GM12878 (cell line): ENCODE results near the gene ZC3H15. TPM values are rescaled to one million over a fixed set of nuclear protein-coding genes. Genes with fewer than 3 reads are reported as not detected.

Source experiments
- ATAC-seq: fragments of 200-7000 bp; cut with Tn5 transposase; 3 replicates; pipeline ENCODE4 v1.9.1; 2020; ENCODE audit warnings: mild to moderate bottlenecking, moderate library complexity
- BruUV-seq: library from RNA; stranded (reverse); fragments of 400-500 nt; replicated peaks from 2 replicates; lab custom pipeline; 2021; lab: Mats Ljungman, UMichigan
- CTCF ChIA-PET: fragments of 300-600 bp; sonication (Branson Sonifier 250); formaldehyde crosslinking; extraction: SDS; loops from one replicate; lab custom pipeline; 2021; ENCODE audit warnings: inconsistent platforms; lab: Yijun Ruan, JAX
- POLR2A ChIA-PET: fragments of 350-600 bp; formaldehyde crosslinking; extraction: SDS; loops from one replicate; lab custom pipeline; 2021; ENCODE audit warnings: inconsistent platforms; lab: Charles Lee
- RAD21 ChIA-PET: fragments of 300-600 bp; sonication (Branson Sonifier 250); formaldehyde crosslinking; loops from one replicate; lab custom pipeline; 2023; ENCODE audit warnings: antibody characterized with exemption; ENCODE audit not compliant: unreplicated experiment; lab: Charles Lee
- SMC1A ChIA-PET: fragments of 300-600 bp; sonication (Branson Sonifier 250); formaldehyde crosslinking; loops from one replicate; lab custom pipeline; 2023; ENCODE audit not compliant: unreplicated experiment, uncharacterized antibody; lab: Charles Lee
- DNase-seq: peaks from one replicate; pipeline ENCODE4 v3.0.0-alpha.2; 2011; ENCODE audit warnings: low read depth, low spot score
- FAIRE-seq: peaks from 3 replicates; lab custom pipeline; 2011; peaks lifted over from hg19 to GRCh38; lab: Jason Lieb, UNC
- H2AFZ ChIP-seq: 2 replicates; pipeline ENCODE4 v1.6.0; 2011; ENCODE audit warnings: low read depth, low read length, control low read depth; ENCODE audit not compliant: control insufficient read depth
- H3K27ac ChIP-seq: 2 replicates; pipeline ENCODE4 v1.5.1; 2011; ENCODE audit warnings: control low read depth; ENCODE audit not compliant: control insufficient read depth, insufficient read depth
- H3K27me3 ChIP-seq, 2 experiments: replicated peaks in 1 of 2; 2 replicates each; pipeline versions ENCODE4 v1.6.0 to v1.6.1; 2011; ENCODE audit warnings: low read length in 1 of 2; ENCODE audit not compliant: control insufficient read depth in 2 of 2, insufficient read depth in 2 of 2
- H3K36me3 ChIP-seq, 2 experiments: 2 replicates each; pipeline ENCODE4 v1.5.1; 2011; ENCODE audit warnings: low read length in 1 of 2; ENCODE audit not compliant: control insufficient read depth in 2 of 2, insufficient read depth in 2 of 2
- H3K4me1 ChIP-seq: 2 replicates; pipeline ENCODE4 v1.6.1; 2011; ENCODE audit warnings: mild to moderate bottlenecking, low read length, moderate library complexity, mixed read lengths; ENCODE audit not compliant: control insufficient read depth, insufficient read depth
- H3K4me2 ChIP-seq: 2 replicates; pipeline ENCODE4 v1.6.0; 2011; ENCODE audit warnings: control low read depth; ENCODE audit not compliant: control insufficient read depth, insufficient read depth
- H3K4me3 ChIP-seq: fragments of 200-600 bp; sonication (generic); 2 replicates; pipeline ENCODE4 v1.5.1; 2016
- H3K79me2 ChIP-seq: 2 replicates; pipeline ENCODE4 v1.6.0; 2011; ENCODE audit warnings: low read length; ENCODE audit not compliant: control insufficient read depth, insufficient read depth
- H3K9ac ChIP-seq: 2 replicates; pipeline ENCODE4 v1.8.0; 2011; ENCODE audit warnings: low read length, control low read depth, mixed read lengths; ENCODE audit not compliant: control insufficient read depth, insufficient read depth
- H3K9me3 ChIP-seq: replicated peaks from 3 replicates; pipeline ENCODE4 v1.5.1; 2011; ENCODE audit warnings: mild to moderate bottlenecking, low read length; ENCODE audit not compliant: control insufficient read depth, insufficient read depth
- H4K20me1 ChIP-seq: 2 replicates; pipeline ENCODE4 v1.6.0; 2011; ENCODE audit not compliant: control insufficient read depth, insufficient read depth
- CEBPB ChIP-seq, 2 experiments: fragments of 150-350 bp in 1 of 2; IDR thresholded peaks; 2 replicates each; pipeline ENCODE4 v1.6.1; 2012 to 2014; ENCODE audit warnings: low read depth in 2 of 2, low read length in 2 of 2, borderline replicate concordance in 1 of 2, inconsistent platforms in 1 of 2
- IRF4 ChIP-seq: IDR thresholded peaks from 2 replicates; pipeline ENCODE4 v1.6.1; 2011; ENCODE audit warnings: low read depth, low read length
- JUND ChIP-seq: IDR thresholded peaks from 2 replicates; pipeline ENCODE4 v1.6.1; 2012; ENCODE audit warnings: low read depth, mild to moderate bottlenecking, low read length, improper control_type of control experiment, moderate library complexity
- POLR2AphosphoS5 ChIP-seq: IDR thresholded peaks from 2 replicates; pipeline ENCODE4 v1.6.1; 2011; ENCODE audit warnings: mild to moderate bottlenecking, low read length, inconsistent platforms
- RB1 ChIP-seq: fragments of 450-650 bp; formaldehyde crosslinking; IDR thresholded peaks from 2 replicates; pipeline ENCODE4 v1.6.1; 2017; ENCODE audit warnings: mild to moderate bottlenecking, borderline replicate concordance
- RUNX3 ChIP-seq: IDR thresholded peaks from 2 replicates; pipeline ENCODE4 v1.6.1; 2012; ENCODE audit warnings: low read length, inconsistent platforms
- SMAD1 ChIP-seq: fragments of 450-650 bp; IDR thresholded peaks from 2 replicates; pipeline ENCODE4 v1.6.1; 2018; ENCODE audit warnings: mild to moderate bottlenecking, low read depth; ENCODE audit not compliant: partially characterized antibody
- SREBF2 ChIP-seq: IDR thresholded peaks from 2 replicates; pipeline ENCODE4 v1.6.1; 2012; ENCODE audit warnings: mild to moderate bottlenecking, low read length
- SUZ12 ChIP-seq: fragments of 200-600 bp; sonication (generic); IDR thresholded peaks from one replicate; pipeline ENCODE4 v1.6.1; 2018; ENCODE audit warnings: antibody characterized with exemption, mild to moderate bottlenecking; ENCODE audit not compliant: unreplicated experiment
- WGBS: methylation state at CpG from one replicate; pipeline ENCODE4 v1.1.6; 2016; ENCODE audit warnings: low lambda C conversion rate; ENCODE audit not compliant: insufficient replicate concordance, insufficient coverage; ENCODE audit errors: missing lambda C conversion rate; 5-methylcytosine and 5-hydroxymethylcytosine counted together
- in situ Hi-C: fragments of 300-500 bp; cut with MboI; formaldehyde crosslinking; loops from 9 replicates; pipeline ENCODE4 v1.14.3; 2018; ENCODE audit warnings: mixed read lengths
- intact Hi-C: fragments of 100-400 bp; cut with micrococcal nuclease; formaldehyde crosslinking; loops from one replicate; pipeline ENCODE4 v1.14.2; 2022; ENCODE audit not compliant: unreplicated experiment
- polyA plus RNA-seq, 11 experiments: library from polyadenylated mRNA; depleted of rRNA in 4 of 11; unstranded in 6 of 11; stranded (reverse) in 5 of 11; fragments of >200 nt; fragmentation: Nextera tagmentation in 4 of 11; fragmentation: Illumina TruSeq in 1 of 11; extraction: Ambion mirVana in 4 of 11; extraction: Trizol in 1 of 11; gene quantifications; 1 replicate in 1 of 11; 2 replicates in 10 of 11; pipeline versions ENCODE4 v1.2.1 to v1.2.3, GENCODE V29; 2011 to 2016; ENCODE audit warnings: inconsistent platforms in 2 of 11, missing spikeins in 2 of 11, low read depth in 1 of 11
- total RNA-seq, 4 experiments: library from RNA; depleted of rRNA in 3 of 4; stranded (reverse); fragments of >200 nt in 3 of 4; fragmentation: Illumina TruSeq in 1 of 4; extraction: Trizol in 1 of 4; gene quantifications; 2 replicates each; pipeline versions ENCODE4 v1.2.1 to v1.2.3, GENCODE V29; 2013 to 2021
- TF ChIP-seq, protein P1 (sequence below): fragments of 450-650 bp; IDR thresholded peaks from 2 replicates; pipeline ENCODE4 v1.6.1; 2017; ENCODE audit warnings: mild to moderate bottlenecking, moderate library complexity
- TF ChIP-seq, protein P2 (sequence below): IDR thresholded peaks from 2 replicates; pipeline ENCODE4 v1.6.1; 2012; ENCODE audit warnings: low read depth, low read length, improper control_type of control experiment
- TF ChIP-seq, protein P3 (sequence below): IDR thresholded peaks from 2 replicates; pipeline ENCODE4 v1.6.1; 2012; ENCODE audit warnings: low read length, inconsistent platforms
- TF ChIP-seq, protein P4 (sequence below): fragments of 450-650 bp; IDR thresholded peaks from 2 replicates; pipeline ENCODE4 v1.6.1; 2017; ENCODE audit warnings: borderline replicate concordance
- TF ChIP-seq, protein P5 (sequence below): IDR thresholded peaks from 2 replicates; pipeline ENCODE4 v1.6.1; 2011; ENCODE audit warnings: low read depth, low read length, improper control_type of control experiment, borderline replicate concordance

Gene ZC3H15
- total and polyA plus RNA-seq, 10 of the 15 experiments (the other 5 are each of a cell fraction or from before 2014, with no cell fraction given), result 51.5 to 152 (median 123) TPM

DNA sequence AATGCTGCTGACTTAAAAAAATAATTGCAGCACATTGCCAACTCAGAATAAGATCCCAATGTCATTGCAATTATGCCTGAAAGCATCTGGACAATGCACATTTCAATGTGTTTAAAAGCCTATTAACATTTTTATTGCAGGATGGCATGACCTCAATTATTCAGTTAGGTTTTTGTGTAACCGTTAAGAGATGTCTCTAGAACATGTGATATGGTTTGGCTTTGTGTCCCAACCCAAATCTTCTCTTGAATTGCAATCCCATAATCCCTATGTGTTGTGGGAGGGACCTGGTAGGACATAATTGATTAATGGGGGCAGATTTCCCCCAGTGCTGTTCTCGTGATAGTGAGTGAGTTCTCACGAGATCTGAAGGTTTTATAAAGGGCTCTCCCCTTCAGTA is 43.2 kb upstream of the ZC3H15 start (continued):
- TF ChIP-seq, protein P1, sequence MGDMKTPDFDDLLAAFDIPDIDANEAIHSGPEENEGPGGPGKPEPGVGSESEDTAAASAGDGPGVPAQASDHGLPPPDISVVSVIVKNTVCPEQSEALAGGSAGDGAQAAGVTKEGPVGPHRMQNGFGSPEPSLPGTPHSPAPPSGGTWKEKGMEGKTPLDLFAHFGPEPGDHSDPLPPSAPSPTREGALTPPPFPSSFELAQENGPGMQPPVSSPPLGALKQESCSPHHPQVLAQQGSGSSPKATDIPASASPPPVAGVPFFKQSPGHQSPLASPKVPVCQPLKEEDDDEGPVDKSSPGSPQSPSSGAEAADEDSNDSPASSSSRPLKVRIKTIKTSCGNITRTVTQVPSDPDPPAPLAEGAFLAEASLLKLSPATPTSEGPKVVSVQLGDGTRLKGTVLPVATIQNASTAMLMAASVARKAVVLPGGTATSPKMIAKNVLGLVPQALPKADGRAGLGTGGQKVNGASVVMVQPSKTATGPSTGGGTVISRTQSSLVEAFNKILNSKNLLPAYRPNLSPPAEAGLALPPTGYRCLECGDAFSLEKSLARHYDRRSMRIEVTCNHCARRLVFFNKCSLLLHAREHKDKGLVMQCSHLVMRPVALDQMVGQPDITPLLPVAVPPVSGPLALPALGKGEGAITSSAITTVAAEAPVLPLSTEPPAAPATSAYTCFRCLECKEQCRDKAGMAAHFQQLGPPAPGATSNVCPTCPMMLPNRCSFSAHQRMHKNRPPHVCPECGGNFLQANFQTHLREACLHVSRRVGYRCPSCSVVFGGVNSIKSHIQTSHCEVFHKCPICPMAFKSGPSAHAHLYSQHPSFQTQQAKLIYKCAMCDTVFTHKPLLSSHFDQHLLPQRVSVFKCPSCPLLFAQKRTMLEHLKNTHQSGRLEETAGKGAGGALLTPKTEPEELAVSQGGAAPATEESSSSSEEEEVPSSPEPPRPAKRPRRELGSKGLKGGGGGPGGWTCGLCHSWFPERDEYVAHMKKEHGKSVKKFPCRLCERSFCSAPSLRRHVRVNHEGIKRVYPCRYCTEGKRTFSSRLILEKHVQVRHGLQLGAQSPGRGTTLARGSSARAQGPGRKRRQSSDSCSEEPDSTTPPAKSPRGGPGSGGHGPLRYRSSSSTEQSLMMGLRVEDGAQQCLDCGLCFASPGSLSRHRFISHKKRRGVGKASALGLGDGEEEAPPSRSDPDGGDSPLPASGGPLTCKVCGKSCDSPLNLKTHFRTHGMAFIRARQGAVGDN, result no peak
- TF ChIP-seq POLR2AphosphoS5 (no peak), CEBPB (IDR thresholded peaks at IDR 0.05; ENCODE audit: borderline replicate concordance in 1 of 2, low read depth in 2 of 2, low read length in 2 of 2) (no peak), RB1 (no peak), SMAD1 (no peak)

DNA sequence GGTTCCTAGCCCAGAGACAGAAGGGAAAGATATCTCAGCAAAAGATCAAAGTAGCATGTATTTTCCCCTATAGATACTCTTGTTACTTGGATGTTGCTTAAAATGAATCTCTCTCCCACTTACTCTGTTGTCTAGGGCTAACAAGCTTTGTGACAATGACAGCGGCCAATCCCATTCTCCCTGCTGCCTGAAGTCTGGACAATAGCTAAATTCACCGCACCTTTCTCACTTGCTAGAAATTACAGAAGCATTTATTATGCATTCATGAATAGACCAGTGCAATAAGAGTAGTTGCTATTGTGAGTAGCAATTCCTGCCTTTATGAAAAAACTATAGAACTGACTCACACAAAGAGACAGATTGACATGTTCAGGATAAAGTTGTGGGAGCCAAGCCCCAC is 42.2 kb upstream of the ZC3H15 start:
- intact Hi-C loops (loop anchor here (10.0 kb wide), 1 partner anchor 649 kb away; no protein-coding TSS in a partner anchor), in situ Hi-C loops (no loop called here)
- ChIA-PET POLR2A (no interaction called here), CTCF (interaction anchor here (1.4 kb wide), 1 partner anchor 8 kb away, joined by 3 read pairs; no protein-coding TSS in a partner anchor), SMC1A (no interaction called here), RAD21 (no interaction called here)
- Histone ChIP-seq H3K9me3 (peaks cover 2% of the 10 kb centered on the region; the same call in 1 of the 3 replicates), H4K20me1 (no peaks in the 10 kb centered on the region), H3K4me2 (no peak overlapping the region), H2AFZ (no peak overlapping the region), H3K4me3 (no peak overlapping the region), H3K9ac (no peak overlapping the region), H3K4me1 (no peaks in the 10 kb centered on the region), H3K27me3 (no peaks in the 10 kb centered on the region), H3K79me2 (no peaks in the 10 kb centered on the region), H3K27ac (no peak overlapping the region), H3K36me3 (no peaks in the 10 kb centered on the region)
- ATAC-seq (no peak), FAIRE-seq (no peak), DNase-seq (no peak)
- no TSS peak for BruUV-seq
- WGBS, result 100% methylated on average over 2 of the region's 2 CpGs
- no peak for TF ChIP-seq SUZ12
- no peak for TF ChIP-seq JUND
- TF ChIP-seq IRF4, result no peak
- TF ChIP-seq, protein P2, sequence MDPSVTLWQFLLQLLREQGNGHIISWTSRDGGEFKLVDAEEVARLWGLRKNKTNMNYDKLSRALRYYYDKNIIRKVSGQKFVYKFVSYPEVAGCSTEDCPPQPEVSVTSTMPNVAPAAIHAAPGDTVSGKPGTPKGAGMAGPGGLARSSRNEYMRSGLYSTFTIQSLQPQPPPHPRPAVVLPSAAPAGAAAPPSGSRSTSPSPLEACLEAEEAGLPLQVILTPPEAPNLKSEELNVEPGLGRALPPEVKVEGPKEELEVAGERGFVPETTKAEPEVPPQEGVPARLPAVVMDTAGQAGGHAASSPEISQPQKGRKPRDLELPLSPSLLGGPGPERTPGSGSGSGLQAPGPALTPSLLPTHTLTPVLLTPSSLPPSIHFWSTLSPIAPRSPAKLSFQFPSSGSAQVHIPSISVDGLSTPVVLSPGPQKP, result no peak
- no peak for TF ChIP-seq SREBF2
- TF ChIP-seq, protein P3, sequence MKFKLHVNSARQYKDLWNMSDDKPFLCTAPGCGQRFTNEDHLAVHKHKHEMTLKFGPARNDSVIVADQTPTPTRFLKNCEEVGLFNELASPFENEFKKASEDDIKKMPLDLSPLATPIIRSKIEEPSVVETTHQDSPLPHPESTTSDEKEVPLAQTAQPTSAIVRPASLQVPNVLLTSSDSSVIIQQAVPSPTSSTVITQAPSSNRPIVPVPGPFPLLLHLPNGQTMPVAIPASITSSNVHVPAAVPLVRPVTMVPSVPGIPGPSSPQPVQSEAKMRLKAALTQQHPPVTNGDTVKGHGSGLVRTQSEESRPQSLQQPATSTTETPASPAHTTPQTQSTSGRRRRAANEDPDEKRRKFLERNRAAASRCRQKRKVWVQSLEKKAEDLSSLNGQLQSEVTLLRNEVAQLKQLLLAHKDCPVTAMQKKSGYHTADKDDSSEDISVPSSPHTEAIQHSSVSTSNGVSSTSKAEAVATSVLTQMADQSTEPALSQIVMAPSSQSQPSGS, result no peak
- TF ChIP-seq, protein P4, sequence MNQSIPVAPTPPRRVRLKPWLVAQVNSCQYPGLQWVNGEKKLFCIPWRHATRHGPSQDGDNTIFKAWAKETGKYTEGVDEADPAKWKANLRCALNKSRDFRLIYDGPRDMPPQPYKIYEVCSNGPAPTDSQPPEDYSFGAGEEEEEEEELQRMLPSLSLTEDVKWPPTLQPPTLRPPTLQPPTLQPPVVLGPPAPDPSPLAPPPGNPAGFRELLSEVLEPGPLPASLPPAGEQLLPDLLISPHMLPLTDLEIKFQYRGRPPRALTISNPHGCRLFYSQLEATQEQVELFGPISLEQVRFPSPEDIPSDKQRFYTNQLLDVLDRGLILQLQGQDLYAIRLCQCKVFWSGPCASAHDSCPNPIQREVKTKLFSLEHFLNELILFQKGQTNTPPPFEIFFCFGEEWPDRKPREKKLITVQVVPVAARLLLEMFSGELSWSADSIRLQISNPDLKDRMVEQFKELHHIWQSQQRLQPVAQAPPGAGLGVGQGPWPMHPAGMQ, result no peak
- TF ChIP-seq POLR2AphosphoS5, result no peak
- TF ChIP-seq RUNX3, result no peak
- TF ChIP-seq, protein P5, sequence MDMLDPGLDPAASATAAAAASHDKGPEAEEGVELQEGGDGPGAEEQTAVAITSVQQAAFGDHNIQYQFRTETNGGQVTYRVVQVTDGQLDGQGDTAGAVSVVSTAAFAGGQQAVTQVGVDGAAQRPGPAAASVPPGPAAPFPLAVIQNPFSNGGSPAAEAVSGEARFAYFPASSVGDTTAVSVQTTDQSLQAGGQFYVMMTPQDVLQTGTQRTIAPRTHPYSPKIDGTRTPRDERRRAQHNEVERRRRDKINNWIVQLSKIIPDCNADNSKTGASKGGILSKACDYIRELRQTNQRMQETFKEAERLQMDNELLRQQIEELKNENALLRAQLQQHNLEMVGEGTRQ, result no peak
